Activated naive CD4-positive, alpha-beta T cell treated with anti-CD3 and anti-CD28 coated beads, Interleukin-2, amount 10 ng/mL, durations not matched to agents 7 days and 5 days (primary cell): Measurements from ENCODE around the gene ITSN1.
A peak's percentile ranks its signal among the peaks of the same experiment; 100 is the strongest.

ENCODE experiments used
- CTCF ChIA-PET: fragments of 350-600 bp; sonication (Branson Sonifier 250); formaldehyde crosslinking; loops from one replicate; lab custom pipeline; 2021; ENCODE audit warnings: antibody characterized with exemption; lab: Charles Lee
- DNase-seq: peaks from one replicate; pipeline ENCODE4 v3.0.0-alpha.2; 2020
- H3K27ac Mint-ChIP-seq: one replicate; pipeline ENCODE4 v1.8.0; 2021; ENCODE audit warnings: mild to moderate bottlenecking, moderate library complexity, mixed read lengths
- H3K27me3 Mint-ChIP-seq: one replicate; pipeline ENCODE4 v1.8.0; 2021; ENCODE audit warnings: mild to moderate bottlenecking, mixed read lengths
- H3K36me3 Mint-ChIP-seq: one replicate; pipeline ENCODE4 v1.8.0; 2021; ENCODE audit warnings: mixed read lengths
- H3K4me1 Mint-ChIP-seq: one replicate; pipeline ENCODE4 v1.8.0; 2021; ENCODE audit warnings: mixed read lengths
- H3K4me3 Mint-ChIP-seq: one replicate; pipeline ENCODE4 v1.8.0; 2021; ENCODE audit warnings: mild to moderate bottlenecking, moderate library complexity, mixed read lengths
- H3K9me3 Mint-ChIP-seq: one replicate; pipeline ENCODE4 v1.8.0; 2021; ENCODE audit warnings: mixed read lengths

ITSN1 gene

DNA sequence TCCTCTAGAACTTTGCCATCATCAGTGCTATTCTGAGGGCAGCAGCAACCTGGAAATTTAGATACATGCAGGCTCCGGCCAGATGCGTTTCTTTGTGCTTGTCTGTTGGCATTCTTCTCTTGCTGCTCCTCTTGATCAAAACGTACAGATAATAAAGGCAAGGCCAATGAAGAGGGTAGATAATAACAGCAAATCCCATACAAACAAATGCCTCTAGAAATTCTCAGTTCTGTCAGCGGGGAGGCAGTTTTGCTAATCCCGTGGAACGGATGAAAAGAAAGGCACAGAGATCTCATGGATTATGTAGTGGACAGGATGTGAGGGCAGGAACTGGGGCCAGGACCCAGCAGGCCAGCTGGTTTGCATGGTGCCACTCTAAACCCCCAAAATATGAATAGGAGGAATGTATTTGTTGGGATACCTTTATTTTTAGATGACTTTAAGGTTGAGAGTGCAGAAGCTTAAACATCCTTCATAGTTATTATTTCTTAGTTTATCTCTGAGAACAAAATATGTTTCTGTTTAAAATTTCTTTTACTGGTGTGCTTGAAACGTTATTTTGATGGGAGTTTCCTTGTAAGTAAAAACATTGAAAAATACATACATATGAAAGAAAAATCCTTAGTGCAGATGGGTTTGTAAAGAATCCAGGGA lies 1.5 kb downstream of the ITSN1 start:
- DNase-seq = no peak
- H3K27ac Mint-ChIP-seq = no peak overlapping the region
- peaks cover 43% of the 10 kb centered on the region for H3K27me3 Mint-ChIP-seq
- peak overlapping the region; percentile 83 for H3K4me3 Mint-ChIP-seq
- no peaks in the 10 kb centered on the region for H3K9me3 Mint-ChIP-seq
- peaks cover 25% of the 10 kb centered on the region for H3K4me1 Mint-ChIP-seq
- CTCF ChIA-PET = no interaction called here
- H3K36me3 Mint-ChIP-seq = peaks cover 4% of the 10 kb centered on the region

DNA sequence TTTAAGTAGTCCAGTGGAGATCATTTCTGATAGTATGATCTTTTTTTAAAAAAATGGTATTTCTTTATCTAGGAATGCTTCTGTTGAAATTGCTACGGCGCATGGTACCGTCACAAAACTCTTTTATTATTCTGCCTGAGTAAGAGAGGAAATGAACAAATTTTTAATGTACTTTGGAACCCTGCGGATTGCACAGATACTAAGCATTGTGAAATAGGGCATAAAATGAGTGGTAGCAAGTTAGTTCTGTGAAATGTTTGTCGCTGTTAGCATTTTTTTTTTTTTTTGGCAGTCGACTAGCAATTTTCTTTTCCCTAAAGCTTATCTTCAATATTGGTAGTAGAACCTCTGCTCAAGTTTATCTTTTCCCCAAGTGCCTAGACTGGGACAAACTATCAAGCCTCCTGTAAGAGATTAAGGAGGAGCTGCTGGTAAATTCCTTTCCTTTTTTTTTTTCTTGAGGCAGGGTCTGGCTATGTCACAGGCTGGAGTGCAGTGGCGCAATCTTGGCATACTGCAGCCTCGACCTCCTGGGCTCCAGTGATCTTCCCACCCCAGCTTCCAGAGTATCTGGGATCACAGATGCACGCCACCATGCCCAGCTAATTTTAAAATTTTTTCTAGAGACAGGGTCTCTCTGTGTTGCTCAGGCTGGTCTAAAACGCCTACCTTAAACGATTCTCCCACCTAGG lies 2.2 kb downstream of the ITSN1 start:
- Mint-ChIP-seq H3K36me3 (peaks cover 4% of the 10 kb centered on the region), H3K9me3 (no peaks in the 10 kb centered on the region), H3K4me3 (no peak overlapping the region), H3K27ac (no peak overlapping the region), H3K4me1 (peaks cover 23% of the 10 kb centered on the region), H3K27me3 (peaks cover 48% of the 10 kb centered on the region)
- no peak for DNase-seq
- CTCF ChIA-PET = no interaction called here

DNA sequence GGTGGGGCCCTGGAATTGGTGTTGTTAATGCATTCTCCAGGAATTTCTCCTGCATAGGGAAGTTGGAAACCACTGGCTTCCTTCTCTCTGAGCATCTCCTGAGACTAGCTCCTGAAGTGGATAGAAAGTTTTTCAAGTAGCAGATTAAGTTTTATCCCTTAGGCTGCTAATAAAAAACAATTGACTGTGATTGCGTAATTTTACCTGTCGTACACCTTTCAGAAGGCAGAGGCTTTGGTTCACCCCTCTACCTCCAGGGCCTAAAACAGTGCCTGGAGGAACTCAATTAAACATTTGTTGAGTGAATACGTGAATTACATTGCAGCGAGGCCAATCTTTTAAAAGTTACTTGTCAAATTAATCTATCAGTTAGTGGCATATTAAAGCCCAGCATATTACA lies 3.4 kb downstream of the ITSN1 start:
- H3K27ac Mint-ChIP-seq = no peak overlapping the region
- H3K4me3 Mint-ChIP-seq = no peak overlapping the region
- H3K36me3 Mint-ChIP-seq = peaks cover 4% of the 10 kb centered on the region
- H3K9me3 Mint-ChIP-seq = no peaks in the 10 kb centered on the region
- DNase-seq = no peak
- peaks cover 55% of the 10 kb centered on the region for H3K27me3 Mint-ChIP-seq
- CTCF ChIA-PET = no interaction called here
- H3K4me1 Mint-ChIP-seq = peaks cover 15% of the 10 kb centered on the region

- no peaks in the 10 kb centered on the region for H3K9me3 Mint-ChIP-seq
- H3K4me3 Mint-ChIP-seq = no peak overlapping the region
- no peak for DNase-seq
- CTCF ChIA-PET = no interaction called here
- H3K4me1 Mint-ChIP-seq = peaks cover 8% of the 10 kb centered on the region
- peaks cover 54% of the 10 kb centered on the region for H3K27me3 Mint-ChIP-seq
- H3K36me3 Mint-ChIP-seq = peaks cover 2% of the 10 kb centered on the region
- no peak overlapping the region for H3K27ac Mint-ChIP-seq
Measured at GRCh38 chr21:33647587-33647986, 5.3 kb downstream of the ITSN1 start.

- H3K27me3 Mint-ChIP-seq = peaks cover 47% of the 10 kb centered on the region
- H3K4me1 Mint-ChIP-seq = peaks cover 3% of the 10 kb centered on the region
- DNase-seq = no peak
- no peaks in the 10 kb centered on the region for H3K9me3 Mint-ChIP-seq
- H3K27ac Mint-ChIP-seq = peak overlapping the region; percentile 68
- H3K4me3 Mint-ChIP-seq = no peak overlapping the region
- peaks cover 1% of the 10 kb centered on the region for H3K36me3 Mint-ChIP-seq
- CTCF ChIA-PET = no interaction called here
Measured at GRCh38 chr21:33648555-33648954, 6.3 kb downstream of the ITSN1 start.

- Mint-ChIP-seq H3K4me1 (no peaks in the 10 kb centered on the region), H3K36me3 (no peaks in the 10 kb centered on the region), H3K27ac (no peak overlapping the region), H3K4me3 (no peak overlapping the region), H3K9me3 (no peaks in the 10 kb centered on the region), H3K27me3 (peaks cover 30% of the 10 kb centered on the region)
- no peak for DNase-seq
- CTCF ChIA-PET = no interaction called here
Measured at GRCh38 chr21:33650230-33650629, 7.9 kb downstream of the ITSN1 start.

GRCh38 chr21:33650929-33651509 lies 8.7 kb downstream of the ITSN1 start:
- Mint-ChIP-seq H3K27ac (no peak overlapping the region), H3K9me3 (no peaks in the 10 kb centered on the region), H3K4me1 (no peaks in the 10 kb centered on the region), H3K27me3 (peaks cover 24% of the 10 kb centered on the region), H3K36me3 (no peaks in the 10 kb centered on the region), H3K4me3 (no peak overlapping the region)
- CTCF ChIA-PET = no interaction called here
- DNase-seq = no peak

DNA sequence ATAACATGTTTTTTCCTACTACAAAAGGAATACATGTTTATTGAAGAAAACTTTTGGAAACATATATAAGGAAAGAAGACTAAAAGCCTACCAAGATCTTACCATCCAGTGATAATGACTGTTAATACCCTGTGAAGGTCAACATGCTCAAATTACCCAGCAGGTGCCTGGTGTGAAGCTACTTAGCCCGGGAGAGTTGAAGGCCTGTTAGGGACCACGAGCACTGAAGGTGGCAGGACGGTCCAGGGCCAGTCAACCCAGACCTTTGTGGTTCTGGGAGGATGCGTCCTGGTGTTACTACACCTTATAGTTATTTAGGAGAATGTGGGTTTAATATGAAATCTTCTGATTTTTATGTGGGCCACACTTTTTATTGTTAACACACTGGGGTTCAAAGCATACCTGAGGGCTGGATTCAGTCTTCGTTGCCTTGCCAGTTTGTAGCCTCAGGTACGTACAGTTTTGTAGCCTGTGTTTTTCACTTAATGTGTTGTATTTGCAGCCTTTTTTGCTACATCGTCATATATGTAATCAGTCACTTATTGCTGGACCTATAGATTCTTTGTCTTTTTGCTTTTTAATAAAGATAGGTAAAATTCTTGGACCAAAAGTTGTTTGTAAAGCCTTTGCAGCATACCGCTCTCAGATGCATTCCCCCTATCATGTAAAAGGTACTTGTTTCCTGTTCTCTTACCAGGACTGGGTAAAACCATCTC lies 9.8 kb downstream of the ITSN1 start:
- CTCF ChIA-PET = no interaction called here

DNA sequence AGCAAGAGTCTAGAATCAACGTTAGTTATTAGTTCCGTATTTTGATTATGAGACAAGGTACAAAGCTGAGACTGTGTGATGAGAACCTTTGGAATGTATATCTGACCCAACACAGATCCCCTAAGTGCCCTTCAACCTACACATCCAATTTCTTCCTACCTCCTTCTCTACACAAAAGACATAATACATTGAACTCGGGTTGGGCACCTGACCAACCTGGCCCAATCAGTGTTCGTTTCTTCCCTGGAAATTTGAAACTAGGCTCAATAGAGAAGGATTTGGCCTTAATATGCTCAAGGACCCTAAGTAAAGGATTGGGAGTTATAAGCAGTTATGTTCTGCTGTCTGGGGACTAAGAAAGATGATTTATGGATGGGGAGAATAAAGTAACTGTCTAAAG lies 12.1 kb downstream of the ITSN1 start:
- H3K27me3 Mint-ChIP-seq = peaks cover 17% of the 10 kb centered on the region
- no peaks in the 10 kb centered on the region for H3K9me3 Mint-ChIP-seq

More for the DNA sequence above, 9.8 kb downstream of the ITSN1 start:
- H3K27ac Mint-ChIP-seq = no peak overlapping the region
- no peaks in the 10 kb centered on the region for H3K4me1 Mint-ChIP-seq
- DNase-seq = no peak
- H3K4me3 Mint-ChIP-seq = no peak overlapping the region
- H3K36me3 Mint-ChIP-seq = no peaks in the 10 kb centered on the region
- no peaks in the 10 kb centered on the region for H3K9me3 Mint-ChIP-seq
- H3K27me3 Mint-ChIP-seq = peaks cover 20% of the 10 kb centered on the region

GRCh38 chr21:33655588-33656221 lies 13.4 kb downstream of the ITSN1 start:
- no peak overlapping the region for H3K4me3 Mint-ChIP-seq
- no peaks in the 10 kb centered on the region for H3K36me3 Mint-ChIP-seq
- peaks cover 10% of the 10 kb centered on the region for H3K27me3 Mint-ChIP-seq
- CTCF ChIA-PET = no interaction called here
- H3K9me3 Mint-ChIP-seq = no peaks in the 10 kb centered on the region
- DNase-seq = no peak
- H3K4me1 Mint-ChIP-seq = no peaks in the 10 kb centered on the region
- no peak overlapping the region for H3K27ac Mint-ChIP-seq

More for the DNA sequence above, 12.1 kb downstream of the ITSN1 start:
- no peak for DNase-seq
- CTCF ChIA-PET = no interaction called here
- no peaks in the 10 kb centered on the region for H3K36me3 Mint-ChIP-seq
- no peaks in the 10 kb centered on the region for H3K4me1 Mint-ChIP-seq
- H3K4me3 Mint-ChIP-seq = no peak overlapping the region
- H3K27ac Mint-ChIP-seq = no peak overlapping the region

GRCh38 chr21:33657124-33657820 lies 15.0 kb downstream of the ITSN1 start:
- Mint-ChIP-seq H3K36me3 (no peaks in the 10 kb centered on the region), H3K4me3 (no peak overlapping the region), H3K4me1 (no peaks in the 10 kb centered on the region), H3K27ac (no peak overlapping the region), H3K27me3 (peaks cover 5% of the 10 kb centered on the region), H3K9me3 (no peaks in the 10 kb centered on the region)
- DNase-seq = no peak
- CTCF ChIA-PET = no interaction called here

DNA sequence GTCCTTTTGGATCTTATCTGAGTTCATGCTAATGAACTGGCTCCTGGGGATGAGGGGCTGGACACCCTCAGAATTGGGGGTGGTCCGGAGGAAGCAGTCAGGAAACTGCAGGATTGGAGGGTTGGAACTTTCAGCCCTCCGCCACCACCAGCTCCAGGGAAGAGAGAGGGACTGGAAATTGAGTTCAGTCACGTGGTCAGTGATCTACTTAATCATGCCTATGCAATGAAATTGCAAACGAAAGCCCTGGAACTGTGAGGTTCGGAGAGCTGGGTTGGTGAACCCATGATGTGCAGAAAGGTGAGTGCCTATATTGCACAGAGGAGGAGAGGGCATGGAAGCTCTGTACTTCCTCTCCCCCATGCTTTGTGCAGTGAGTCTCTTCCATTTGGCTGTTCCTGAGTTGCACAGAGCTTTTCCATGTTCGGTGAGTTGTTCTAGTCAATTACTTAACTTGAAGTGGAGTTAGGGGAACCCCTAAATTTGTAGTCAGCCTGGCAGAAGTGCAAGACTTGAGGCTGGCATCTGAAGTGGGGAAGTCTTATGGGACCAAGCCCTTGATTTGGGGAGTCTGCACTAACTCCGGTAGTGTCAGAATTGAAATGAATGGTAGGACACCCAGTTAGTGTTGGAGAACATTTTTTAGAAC lies 16.7 kb downstream of the ITSN1 start:
- H3K9me3 Mint-ChIP-seq = no peaks in the 10 kb centered on the region
- no peak for DNase-seq
- no peaks in the 10 kb centered on the region for H3K36me3 Mint-ChIP-seq
- H3K4me3 Mint-ChIP-seq = no peak overlapping the region
- no peak overlapping the region for H3K27ac Mint-ChIP-seq
- no peaks in the 10 kb centered on the region for H3K4me1 Mint-ChIP-seq
- CTCF ChIA-PET = no interaction called here
- H3K27me3 Mint-ChIP-seq = peaks cover 5% of the 10 kb centered on the region

- CTCF ChIA-PET = no interaction called here
- no peak overlapping the region for H3K4me3 Mint-ChIP-seq
- DNase-seq = no peak
- H3K36me3 Mint-ChIP-seq = no peaks in the 10 kb centered on the region
- H3K27ac Mint-ChIP-seq = no peak overlapping the region
- H3K9me3 Mint-ChIP-seq = no peaks in the 10 kb centered on the region
- peaks cover 5% of the 10 kb centered on the region for H3K27me3 Mint-ChIP-seq
- H3K4me1 Mint-ChIP-seq = no peaks in the 10 kb centered on the region
Measured at GRCh38 chr21:33659568-33659949, 17.3 kb downstream of the ITSN1 start.
